Gastrocnemius medialis (tissue), 4 donors: ENCODE data around the gene PDCD5. TPM values are rescaled to one million over a fixed set of nuclear protein-coding genes. Genes with fewer than 3 reads are reported as not detected.

Experiments
- ATAC-seq, 2 donors: fragments of 150-250 bp; one replicate each; pipeline ENCODE4 v1.9.1; 2016
- DNase-seq, 2 donors: peaks; one replicate each; pipeline ENCODE4 v3.0.0-alpha.2; 2019
- H3K27ac ChIP-seq, 4 donors: fragments of 200-600 bp; sonication (generic); 1 replicate in 1 of 4; 2 replicates in 3 of 4; pipeline ENCODE4 v1.5.1; 2016 to 2018; ENCODE audit warnings: mild to moderate bottlenecking in 2 of 4, moderate library complexity in 1 of 4
- H3K27me3 ChIP-seq, 3 donors: fragments of 200-600 bp; sonication (generic) in 2 of 3; 1 replicate in 1 of 3; 2 replicates in 2 of 3; pipeline versions ENCODE4 v1.5.1 to v1.6.0; 2016 to 2019; ENCODE audit warnings: mild to moderate bottlenecking in 1 of 3, moderate library complexity in 1 of 3
- H3K36me3 ChIP-seq, 2 donors: fragments of 200-600 bp; sonication (generic) in 1 of 2; one replicate each; pipeline ENCODE4 v1.5.1; 2017 to 2018
- H3K4me1 ChIP-seq, 2 donors: fragments of 200-600 bp; sonication (generic) in 1 of 2; one replicate each; pipeline ENCODE4 v1.5.1; 2016 to 2017; ENCODE audit warnings: mild to moderate bottlenecking in 2 of 2
- H3K4me3 ChIP-seq, 4 donors: fragments of 200-600 bp; sonication (generic) in 3 of 4; 1 replicate in 1 of 4; 2 replicates in 3 of 4; pipeline ENCODE4 v1.5.1; 2016 to 2019; ENCODE audit warnings: mild to moderate bottlenecking in 2 of 4
- H3K9me3 ChIP-seq, 3 donors: fragments of 200-600 bp; sonication (generic) in 2 of 3; 1 replicate in 1 of 3; 2 replicates in 2 of 3; pipeline ENCODE4 v1.5.1; 2016 to 2019
- CTCF ChIP-seq, 5 experiments: fragments of 450-650 bp in 3 of 5; fragments of 200-600 bp in 2 of 5; sonication (generic) in 2 of 5; IDR thresholded peaks in 4 of 5; conservative IDR thresholded peaks in 1 of 5; 1 replicate in 4 of 5; 2 replicates in 1 of 5; pipeline ENCODE4 v1.5.1; 2016 to 2019; ENCODE audit warnings: antibody characterized with exemption in 5 of 5, mild to moderate bottlenecking in 3 of 5, moderate library complexity in 3 of 5
- POLR2A ChIP-seq, 2 donors: fragments of 450-650 bp; IDR thresholded peaks; one replicate each; pipeline ENCODE4 v1.6.1; 2017; ENCODE audit warnings: antibody characterized with exemption in 2 of 2, mild to moderate bottlenecking in 2 of 2, moderate library complexity in 2 of 2
- in situ Hi-C, 4 donors: fragments of 200-750 bp; cut with MboI; loops; one replicate each; pipeline versions ENCODE4 v1.15.0 to v1.8.0; 2017; ENCODE audit warnings: low sequenced_read_pairs in 4 of 4
- intact Hi-C: fragments of 100-400 bp; cut with DNase I; formaldehyde crosslinking; loops from one replicate; pipeline ENCODE4 v1.15.1; 2023; ENCODE audit warnings: low total_unique reads
- total RNA-seq, 4 donors: library from RNA; depleted of rRNA; stranded (reverse); fragments of >200 nt; gene quantifications; one replicate each; pipeline versions ENCODE4 v1.1.0 to v1.2.3, GENCODE V29; 2016

Gene PDCD5
- total RNA-seq, 4 donors from 2014 or later: 121 to 201 (median 170) TPM

GRCh38 chr19:32598022-32598421 lies 17.0 kb downstream of the PDCD5 start:
- in situ Hi-C loops: no loop called here
- no peak overlapping the region for H3K4me3 ChIP-seq
- intact Hi-C loops: no loop called here
- no peaks in the 10 kb centered on the region for H3K27me3 ChIP-seq
- no peak for TF ChIP-seq CTCF (IDR thresholded peaks at IDR 0.05 in 4 of 5, conservative IDR thresholded peaks at IDR 0.05 in 1 of 5)
- TF ChIP-seq POLR2A (IDR thresholded peaks at IDR 0.05): no peak
- H3K27ac ChIP-seq: no peak overlapping the region
- DNase-seq (no peak), ATAC-seq (no peak)
- peaks cover 3 to 91% of the 10 kb centered on the region in 2 donors for H3K36me3 ChIP-seq
- H3K9me3 ChIP-seq: no peaks in the 10 kb centered on the region
- no peaks in the 10 kb centered on the region for H3K4me1 ChIP-seq

- Histone ChIP-seq H3K27me3 (no peaks in the 10 kb centered on the region), H3K36me3 (peaks cover 5 to 93% of the 10 kb centered on the region in 2 donors), H3K4me3 (no peak overlapping the region), H3K4me1 (no peaks in the 10 kb centered on the region), H3K27ac (no peak overlapping the region), H3K9me3 (no peaks in the 10 kb centered on the region)
- in situ Hi-C loops: no loop called here
- ATAC-seq: no peak
- TF ChIP-seq CTCF (IDR thresholded peaks at IDR 0.05 in 4 of 5, conservative IDR thresholded peaks at IDR 0.05 in 1 of 5): no peak
- TF ChIP-seq POLR2A (IDR thresholded peaks at IDR 0.05): no peak
- no peak for DNase-seq
- intact Hi-C loops: no loop called here
These were observed 18.3 kb downstream of the PDCD5 start for GRCh38 chr19:32599258-32599657.

GRCh38 chr19:32599736-32600157 lies 18.8 kb downstream of the PDCD5 start:
- ATAC-seq (peak in 1 of 2 donors; percentile 56), DNase-seq (no peak)
- Histone ChIP-seq H3K9me3 (no peaks in the 10 kb centered on the region), H3K4me3 (no peak overlapping the region), H3K4me1 (no peaks in the 10 kb centered on the region), H3K27ac (no peak overlapping the region), H3K27me3 (no peaks in the 10 kb centered on the region), H3K36me3 (peaks cover 6 to 93% of the 10 kb centered on the region in 2 donors)
- intact Hi-C loops (loop anchor here (5.0 kb wide), 1 partner anchor 93 kb away; the partner anchor contains the start of gene NUDT19), in situ Hi-C loops (no loop called here)
- peak; percentile 70 to 85 (median 74) for TF ChIP-seq CTCF (IDR thresholded peaks at IDR 0.05 in 4 of 5, conservative IDR thresholded peaks at IDR 0.05 in 1 of 5)
- no peak for TF ChIP-seq POLR2A (IDR thresholded peaks at IDR 0.05)

- Histone ChIP-seq H3K9me3 (no peaks in the 10 kb centered on the region), H3K4me1 (no peaks in the 10 kb centered on the region), H3K36me3 (peaks cover 3 to 89% of the 10 kb centered on the region in 2 donors), H3K4me3 (no peak overlapping the region), H3K27ac (no peak overlapping the region), H3K27me3 (no peaks in the 10 kb centered on the region)
- intact Hi-C loops (loop anchor here (5.0 kb wide), 1 partner anchor 88 kb away; the partner anchor contains the start of gene NUDT19), in situ Hi-C loops (no loop called here)
- ATAC-seq: no peak
- no peak for DNase-seq
- TF ChIP-seq CTCF (IDR thresholded peaks at IDR 0.05 in 4 of 5, conservative IDR thresholded peaks at IDR 0.05 in 1 of 5) (no peak), POLR2A (IDR thresholded peaks at IDR 0.05) (no peak)
These were observed 23.0 kb downstream of the PDCD5 start for GRCh38 chr19:32603961-32604360.

GRCh38 chr19:32605544-32605943 lies 24.6 kb downstream of the PDCD5 start:
- in situ Hi-C loops (no loop called here), intact Hi-C loops (no loop called here)
- H3K9me3 ChIP-seq: no peaks in the 10 kb centered on the region
- peaks cover 3 to 90% of the 10 kb centered on the region in 2 donors for H3K36me3 ChIP-seq
- ATAC-seq (no peak), DNase-seq (no peak)
- TF ChIP-seq CTCF (IDR thresholded peaks at IDR 0.05 in 4 of 5, conservative IDR thresholded peaks at IDR 0.05 in 1 of 5) (no peak), POLR2A (IDR thresholded peaks at IDR 0.05) (no peak)
- no peak overlapping the region for H3K4me3 ChIP-seq
- H3K27ac ChIP-seq: no peak overlapping the region
- H3K4me1 ChIP-seq: no peaks in the 10 kb centered on the region
- H3K27me3 ChIP-seq: no peaks in the 10 kb centered on the region
